H1 (cell line): ENCODE measurements around the gene RAB3A. TPM values are rescaled to one million over a fixed set of nuclear protein-coding genes. Genes with fewer than 3 reads are reported as not detected.

Experiments
- CTCF ChIA-PET: fragments of 300-600 bp; sonication (Branson Sonifier 250); formaldehyde crosslinking; loops from one replicate; lab custom pipeline; 2021; ENCODE audit not compliant: partially characterized antibody; lab: Charles Lee
- POLR2A ChIA-PET: fragments of 300-600 bp; sonication (Branson Sonifier 250); formaldehyde crosslinking; loops from one replicate; lab custom pipeline; 2021; ENCODE audit warnings: inconsistent platforms; ENCODE audit not compliant: partially characterized antibody; lab: Charles Lee
- DNase-seq, 2 experiments: peaks; one replicate each; pipeline versions ENCODE4 v3.0.0 to v3.0.0-alpha.2; 2010 to 2022; ENCODE audit warnings: low spot score in 2 of 2, low read depth in 1 of 2, mixed read lengths in 1 of 2
- FAIRE-seq: peaks from 2 replicates; lab custom pipeline; 2011; peaks lifted over from hg19 to GRCh38; lab: Jason Lieb, UNC
- H2AFZ ChIP-seq: 2 replicates; pipeline ENCODE4 v1.8.1; 2012; ENCODE audit warnings: low read length, inconsistent platforms
- H2AK5ac ChIP-seq: 2 replicates; pipeline ENCODE4 v1.6.1; 2013; ENCODE audit warnings: low read depth, low read length
- H2BK120ac ChIP-seq: replicated peaks from 2 replicates; pipeline ENCODE3; 2013; ENCODE audit warnings: low read depth, low read length, inconsistent platforms
- H2BK12ac ChIP-seq: 2 replicates; pipeline ENCODE4 v1.6.1; 2013; ENCODE audit warnings: low read depth, low read length
- H2BK15ac ChIP-seq: 2 replicates; pipeline ENCODE4 v1.6.1; 2013; ENCODE audit warnings: low read length
- H2BK20ac ChIP-seq: 2 replicates; pipeline ENCODE4 v1.6.1; 2013; ENCODE audit warnings: low read length
- H2BK5ac ChIP-seq: 2 replicates; pipeline ENCODE4 v1.6.1; 2013; ENCODE audit warnings: low read depth, low read length
- H3K14ac ChIP-seq: 2 replicates; pipeline ENCODE4 v1.6.1; 2013; ENCODE audit warnings: inconsistent platforms; ENCODE audit not compliant: insufficient read length
- H3K18ac ChIP-seq: 2 replicates; pipeline ENCODE4 v1.6.1; 2013; ENCODE audit warnings: low read length; ENCODE audit errors: extremely low read depth
- H3K23ac ChIP-seq: 2 replicates; pipeline ENCODE4 v1.6.1; 2013; ENCODE audit warnings: inconsistent platforms; ENCODE audit not compliant: insufficient read length
- H3K23me2 ChIP-seq: 2 replicates; pipeline ENCODE4 v1.6.1; 2013; ENCODE audit warnings: low read depth, low read length
- H3K27ac ChIP-seq: 2 replicates; pipeline ENCODE4 v1.6.1; 2011; ENCODE audit warnings: low read depth, low read length, inconsistent platforms
- H3K27me3 ChIP-seq, 4 experiments: replicated peaks in 1 of 4; 1 replicate in 1 of 4; 2 replicates in 3 of 4; pipeline versions ENCODE4 v1.6.1 to v1.8.1; 2011 to 2013; ENCODE audit warnings: low read length in 3 of 4, mild to moderate bottlenecking in 3 of 4, inconsistent platforms in 2 of 4, mixed read lengths in 2 of 4, moderate library complexity in 1 of 4; ENCODE audit not compliant: control insufficient read depth in 3 of 4, insufficient read depth in 3 of 4; ENCODE audit errors: extremely low read depth in 1 of 4
- H3K36me3 ChIP-seq, 4 experiments: 2 replicates each; pipeline versions ENCODE4 v1.6.1 to v1.8.1; 2011 to 2013; ENCODE audit warnings: mild to moderate bottlenecking in 4 of 4, low read length in 3 of 4, moderate library complexity in 2 of 4, control low read depth in 1 of 4, inconsistent platforms in 1 of 4; ENCODE audit not compliant: insufficient read depth in 4 of 4, control insufficient read depth in 2 of 4
- H3K4ac ChIP-seq: replicated peaks from 2 replicates; pipeline ENCODE3; 2013; ENCODE audit warnings: low read length, low read depth, mixed read lengths, inconsistent platforms; ENCODE audit not compliant: insufficient read length
- H3K4me1 ChIP-seq, 4 experiments: replicated peaks in 1 of 4; 1 replicate in 1 of 4; 2 replicates in 3 of 4; pipeline versions ENCODE4 v1.6.1 to v1.8.1; 2011 to 2013; ENCODE audit warnings: low read length in 3 of 4, inconsistent platforms in 2 of 4, mixed read lengths in 1 of 4; ENCODE audit not compliant: insufficient read depth in 4 of 4, control insufficient read depth in 3 of 4
- H3K4me2 ChIP-seq, 2 experiments: 2 replicates each; pipeline versions ENCODE4 v1.6.1 to v1.8.1; 2011 to 2013; ENCODE audit warnings: low read depth in 2 of 2, low read length in 2 of 2, control low read depth in 1 of 2, inconsistent platforms in 1 of 2, mild to moderate bottlenecking in 1 of 2; ENCODE audit not compliant: insufficient read depth in 1 of 2
- H3K4me3 ChIP-seq, 4 experiments: fragments of 200-600, 300-600 bp in 1 of 4; sonication (generic), shearing (Covaris generic), sonication (Bioruptor Twin) in 1 of 4; 2 replicates each; pipeline versions ENCODE4 v1.5.1 to v1.8.1; 2011 to 2016; ENCODE audit warnings: low read length in 4 of 4, low read depth in 3 of 4, control low read depth in 2 of 4, inconsistent platforms in 2 of 4, mild to moderate bottlenecking in 2 of 4, mixed read lengths in 1 of 4, moderate library complexity in 1 of 4; ENCODE audit not compliant: insufficient read depth in 2 of 4; ENCODE audit errors: extremely low read depth in 1 of 4
- H3K56ac ChIP-seq: replicated peaks from 2 replicates; pipeline ENCODE3; 2013; ENCODE audit warnings: low read depth, mild to moderate bottlenecking, mixed read lengths, low read length, inconsistent platforms; ENCODE audit not compliant: insufficient read length
- H3K79me1 ChIP-seq: 2 replicates; pipeline ENCODE4 v1.6.1; 2013; ENCODE audit warnings: low read depth, low read length, control low read depth
- H3K79me2 ChIP-seq, 2 experiments: 2 replicates each; pipeline versions ENCODE4 v1.6.1 to v1.8.1; 2012 to 2013; ENCODE audit warnings: low read length in 2 of 2, mild to moderate bottlenecking in 2 of 2, inconsistent platforms in 1 of 2; ENCODE audit not compliant: insufficient read depth in 2 of 2, control insufficient read depth in 1 of 2
- H3K9ac ChIP-seq, 4 experiments: replicated peaks in 1 of 4; 1 replicate in 1 of 4; 2 replicates in 3 of 4; pipeline versions ENCODE4 v1.6.1 to v1.8.1; 2011 to 2013; ENCODE audit warnings: low read depth in 3 of 4, low read length in 3 of 4, control low read depth in 2 of 4, mild to moderate bottlenecking in 2 of 4, moderate library complexity in 2 of 4, inconsistent platforms in 1 of 4; ENCODE audit errors: extremely low read depth in 1 of 4
- H3K9me3 ChIP-seq, 2 experiments: 2 replicates each; pipeline versions ENCODE4 v1.6.1 to v1.8.1; 2012 to 2013; ENCODE audit warnings: mild to moderate bottlenecking in 2 of 2, moderate library complexity in 2 of 2, control low read depth in 1 of 2, inconsistent platforms in 1 of 2, low read depth in 1 of 2, low read length in 1 of 2, mixed read lengths in 1 of 2; ENCODE audit not compliant: insufficient read depth in 2 of 2
- H4K20me1 ChIP-seq, 2 experiments: replicated peaks in 1 of 2; 2 replicates each; pipeline versions ENCODE3 to v1.8.1; 2011 to 2013; ENCODE audit warnings: inconsistent platforms in 2 of 2, low read length in 2 of 2, mild to moderate bottlenecking in 1 of 2; ENCODE audit not compliant: insufficient read depth in 2 of 2, control insufficient read depth in 1 of 2
- H4K5ac ChIP-seq: 2 replicates; pipeline ENCODE4 v1.6.1; 2013; ENCODE audit warnings: low read length, low read depth, mixed read lengths, inconsistent platforms; ENCODE audit not compliant: insufficient read length
- H4K8ac ChIP-seq: 2 replicates; pipeline ENCODE4 v1.8.0; 2013; ENCODE audit warnings: mild to moderate bottlenecking, moderate library complexity, low read length, inconsistent platforms; ENCODE audit not compliant: insufficient read depth; ENCODE audit errors: extremely low read depth
- H4K91ac ChIP-seq: replicated peaks from 2 replicates; pipeline ENCODE3; 2013; ENCODE audit warnings: low read length, mixed read lengths, inconsistent platforms; ENCODE audit not compliant: insufficient read length
- ATF2 ChIP-seq: IDR thresholded peaks from 2 replicates; pipeline ENCODE4 v1.6.1; 2012; ENCODE audit warnings: low read length, inconsistent platforms
- CHD2 ChIP-seq: IDR thresholded peaks from 2 replicates; pipeline ENCODE4 v1.6.1; 2012; ENCODE audit warnings: low read length, improper control_type of control experiment
- CTCF ChIP-seq, 3 experiments: IDR thresholded peaks; 1 replicate in 2 of 3; 2 replicates in 1 of 3; pipeline versions ENCODE4 v1.5.1 to v1.6.1; 2011; ENCODE audit warnings: low read length in 3 of 3, mild to moderate bottlenecking in 3 of 3, inconsistent platforms in 2 of 3, low read depth in 1 of 3, moderate library complexity in 1 of 3; ENCODE audit not compliant: insufficient read depth in 1 of 3; ENCODE audit errors: control extremely low read depth in 1 of 3
- MAX ChIP-seq: IDR thresholded peaks from 2 replicates; pipeline ENCODE4 v1.6.1; 2012; ENCODE audit warnings: inconsistent platforms
- RFX5 ChIP-seq: IDR thresholded peaks from 2 replicates; pipeline ENCODE4 v1.6.1; 2011; ENCODE audit warnings: low read depth, low read length, improper control_type of control experiment, borderline replicate concordance
- SUZ12 ChIP-seq: fragments of 200-600 bp; sonication (generic); IDR thresholded peaks from 2 replicates; pipeline ENCODE4 v1.6.1; 2012; ENCODE audit warnings: mild to moderate bottlenecking, inconsistent platforms, low read length, moderate library complexity, mixed read lengths
- WGBS, 2 experiments: shearing (Covaris generic) in 1 of 2; methylation state at CpG; one replicate each; pipeline versions ENCODE4 v1.1.6 to v1.1.7; 2013 to 2015; ENCODE audit warnings: low lambda C conversion rate in 2 of 2, mixed read lengths in 2 of 2, inconsistent platforms in 1 of 2, low coverage in 1 of 2, missing lambda C conversion rate in 1 of 2; ENCODE audit not compliant: insufficient replicate concordance in 2 of 2, insufficient coverage in 1 of 2, insufficient read length in 1 of 2; ENCODE audit errors: extremely low coverage in 1 of 2, missing lambda C conversion rate in 1 of 2; 5-methylcytosine and 5-hydroxymethylcytosine counted together
- polyA plus RNA-seq, 7 experiments: library from polyadenylated mRNA; depleted of rRNA in 3 of 7; stranded (reverse) in 5 of 7; unstranded in 2 of 7; fragments of >200 nt in 5 of 7; fragments of 200-250 nt in 2 of 7; gene quantifications; 1 replicate in 5 of 7; 2 replicates in 1 of 7; 4 replicates in 1 of 7; pipeline versions ENCODE4 v1.2.1 to v1.2.3, GENCODE V29; 2011 to 2013; ENCODE audit warnings: missing spikeins in 2 of 7, mixed read lengths in 2 of 7
- total RNA-seq: library from RNA; stranded (reverse); fragmentation: NEBNext Ultra II Directional; extraction: Animal tissue kit (Norgen Biotek cat#: 25700); gene quantifications from 2 replicates; pipeline ENCODE4 v1.2.1, GENCODE V29; 2021

Gene RAB3A
- total and polyA plus RNA-seq, 2 of the 8 experiments (the other 6 are each of a cell fraction or from before 2014, with no cell fraction given) = 13.6 to 14.2 TPM

GRCh38 chr19:18251587-18252369 lies 47.9 kb upstream of the RAB3A start:
- peak overlapping the region; percentile 46; the same call in 1 of the 2 replicates for H2BK15ac ChIP-seq
- H2BK12ac ChIP-seq = peak overlapping the region; percentile 55; the same call in 1 of the 2 replicates
- H3K4ac ChIP-seq = no peak overlapping the region
- FAIRE-seq (peak; percentile 96), DNase-seq (peak; percentile 70 to 97)
- no peaks in the 10 kb centered on the region for H4K20me1 ChIP-seq
- H3K9ac ChIP-seq = no peak overlapping the region
- CTCF ChIA-PET = interaction anchor here (0.6 to 18.7 kb wide), 33 partner anchors 9 to 680 kb away, joined by 3 to 305 read pairs (median 7); partner anchors contain the start of genes IQCN, JUND, MPV17L2 and PDE4C
- no peak overlapping the region for H3K56ac ChIP-seq
- no peaks in the 10 kb centered on the region for H3K36me3 ChIP-seq
- H3K79me1 ChIP-seq = no peaks in the 10 kb centered on the region
- no peak overlapping the region for H3K4me2 ChIP-seq
- no peak overlapping the region; the same call in 1 of the 2 replicates for H4K8ac ChIP-seq
- H3K27ac ChIP-seq = no peak overlapping the region
- no peak overlapping the region for H2AK5ac ChIP-seq
- H4K91ac ChIP-seq = no peak overlapping the region
- H3K18ac ChIP-seq = no peak overlapping the region; the same call in 1 of the 2 replicates
- H3K14ac ChIP-seq = no peak overlapping the region
- 0 out of 2 replicates have a peak overlapping the region, but pooled peaks have one; percentile 55 for H2BK20ac ChIP-seq
- peaks cover 0 to 3% (median 0%) of the 10 kb centered on the region in 4 experiments; a peak in 3 of 7 replicates for H3K27me3 ChIP-seq
- no peaks in the 10 kb centered on the region for H3K9me3 ChIP-seq
- H4K5ac ChIP-seq = no peak overlapping the region
- POLR2A ChIA-PET = interaction anchor here (0.6 to 7.4 kb wide), 13 partner anchors 9 to 83 kb away, joined by 3 to 65 read pairs (median 3); partner anchors contain the start of genes JUND, MPV17L2 and RAB3A
- H2AFZ ChIP-seq = no peak overlapping the region
- H3K23ac ChIP-seq = no peak overlapping the region
- H2BK120ac ChIP-seq = no peak overlapping the region
- no peaks in the 10 kb centered on the region for H3K79me2 ChIP-seq
- no peaks in the 10 kb centered on the region for H3K23me2 ChIP-seq
- peaks cover 5 to 16% (median 13%) of the 10 kb centered on the region in 4 experiments for H3K4me1 ChIP-seq
- no peak overlapping the region for H3K4me3 ChIP-seq
- H2BK5ac ChIP-seq = no peak overlapping the region
- WGBS, 2 experiments = 30% methylated on average over 14 of the region's 23 CpGs; no CpG with 5 or more reads in 1 of the 2 experiments
- peak; percentile 40; the same call in 1 of the 2 replicates for TF ChIP-seq ATF2
- no peak for TF ChIP-seq SUZ12
- TF ChIP-seq CHD2 = 0 out of 2 replicates have a peak, but pooled peaks have one; percentile 26
- TF ChIP-seq RFX5 = no peak
- no peak for TF ChIP-seq MAX
- peak; percentile 86 to 96 (median 93) for TF ChIP-seq CTCF (IDR thresholded peaks at IDR 0.05; ENCODE audit: control extremely low read depth in 1 of 3, insufficient read depth in 1 of 3, low read depth in 1 of 3, low read length in 3 of 3)
